HepG2 (cell line): ENCODE results near the gene TEKT3. TPM values are rescaled to one million over a fixed set of nuclear protein-coding genes. Genes with fewer than 3 reads are reported as not detected.

Experiments used
- CHD4 ChIP-seq: fragments of 200-600 bp; sonication (generic); IDR thresholded peaks from 2 replicates; pipeline ENCODE4 v1.7.0; 2017; ENCODE audit warnings: mild to moderate bottlenecking, low read length, borderline replicate concordance
- HDAC1 ChIP-seq: sonication (generic); formaldehyde crosslinking; IDR thresholded peaks from 2 replicates; pipeline ENCODE4 v1.5.1; 2020; ENCODE audit warnings: mild to moderate bottlenecking, missing genetic modification reagents
- KIAA2018 ChIP-seq: sonication (generic); formaldehyde crosslinking; IDR thresholded peaks from 2 replicates; pipeline ENCODE4 v1.5.0; 2020; ENCODE audit warnings: mild to moderate bottlenecking, missing genetic modification reagents, borderline replicate concordance
- SMC3 ChIP-seq: IDR thresholded peaks from 2 replicates; pipeline ENCODE4 v1.6.1; 2011; ENCODE audit warnings: low read length, improper control_type of control experiment
- polyA plus RNA-seq, 8 experiments: library from polyadenylated mRNA; depleted of rRNA in 3 of 8; stranded (reverse) in 7 of 8; unstranded in 1 of 8; fragments of >200 nt; fragmentation: Illumina TruSeq in 4 of 8; extraction: Trizol in 4 of 8; gene quantifications; 2 replicates each; pipeline versions ENCODE4 v1.2.1 to v1.2.3, GENCODE V29; 2011 to 2016; ENCODE audit warnings: low read depth in 4 of 8, missing spikeins in 1 of 8, mixed read lengths in 1 of 8; ENCODE audit not compliant: insufficient read depth in 1 of 8
- total RNA-seq, 5 experiments: library from RNA; depleted of rRNA; stranded (reverse); fragments of >200 nt; fragmentation: Illumina TruSeq; extraction: Trizol; gene quantifications; 2 replicates each; pipeline ENCODE4 v1.2.3, GENCODE V29; 2016; ENCODE audit warnings: low read depth in 1 of 5

The TEKT3 gene
- total and polyA plus RNA-seq, 2 of the 13 experiments (the other 11 are each of a cell fraction or from before 2014, with no cell fraction given) = 0.58 to 0.82 TPM

DNA sequence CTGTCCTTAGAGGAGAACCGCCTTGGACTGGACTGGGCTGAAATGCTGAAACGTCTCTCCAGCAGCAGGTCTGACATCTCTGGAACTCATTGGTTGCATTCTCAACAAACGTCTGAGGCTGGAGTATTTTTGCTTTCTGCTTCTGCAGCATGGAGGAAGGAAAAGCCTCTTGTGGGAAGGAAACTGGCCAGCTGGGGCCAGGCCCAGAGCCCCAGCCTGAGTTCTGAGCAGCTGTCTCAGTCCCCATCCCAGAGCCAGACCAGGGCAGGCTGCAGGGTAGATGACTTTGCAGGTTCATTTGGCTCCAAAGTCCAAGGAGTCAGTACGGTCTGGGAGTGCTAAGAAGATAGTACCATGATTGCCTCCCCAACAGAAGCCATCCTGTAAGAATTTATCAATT is 18.3 kb downstream of the TEKT3 start (continued):
- TF ChIP-seq KIAA2018 (no peak), HDAC1 (CRISPR knock-in tag) (no peak), CHD4 (no peak), SMC3 (no peak)
